Colon (tissue), 2 donors: Measurements from ENCODE around the gene HAPLN3.

Experiments used
- FAIRE-seq: peaks from 2 replicates; lab custom pipeline; 2012; peaks lifted over from hg19 to GRCh38; lab: Jason Lieb, UNC
- donor health status: control.
- donor health status: control.

HAPLN3 gene

DNA sequence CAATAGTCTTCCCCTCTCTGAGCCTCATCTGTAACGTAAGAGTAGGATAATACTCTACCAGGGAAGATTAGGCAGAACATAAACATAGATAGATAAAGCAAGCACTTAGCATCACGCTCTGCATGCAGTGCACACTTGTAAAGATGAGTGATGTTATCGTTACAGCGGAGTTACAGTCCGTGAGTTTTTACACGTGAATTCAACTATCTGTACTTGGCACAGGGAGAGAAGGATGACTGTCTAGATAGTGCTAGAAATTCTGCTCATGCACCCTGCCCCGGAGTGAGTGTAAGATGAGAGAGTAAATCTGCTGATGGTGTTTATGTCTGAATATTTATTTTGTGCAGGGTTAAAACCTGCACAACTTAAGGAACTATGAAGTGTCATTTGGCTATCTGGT, 35.8 kb downstream of the HAPLN3 start:
- FAIRE-seq: no peak

- no peak for FAIRE-seq
Observed at GRCh38 chr15:88858934-88859333, 36.4 kb downstream of the HAPLN3 start.

DNA sequence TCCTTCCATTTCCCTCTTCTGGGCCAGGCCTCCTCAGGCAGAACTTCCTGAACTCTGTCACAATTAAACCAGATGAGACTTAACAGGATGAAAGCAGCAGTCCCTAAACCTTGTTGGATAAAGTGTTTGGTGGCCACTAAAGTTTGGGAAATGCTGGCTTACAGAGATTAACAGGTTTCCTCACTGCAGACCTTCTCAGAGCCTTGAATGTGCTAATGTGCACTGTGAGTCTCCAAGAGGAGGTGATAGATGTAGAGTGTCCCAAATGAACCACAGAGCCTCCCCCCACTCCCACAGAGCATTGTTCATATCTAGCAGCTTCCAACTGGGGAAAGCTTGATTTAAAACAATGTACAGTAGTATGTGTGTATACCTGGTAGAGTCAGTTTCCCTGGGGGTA, 42.9 kb downstream of the HAPLN3 start:
- FAIRE-seq: no peak

GRCh38 chr15:88849376-88850072, 45.8 kb downstream of the HAPLN3 start:
- FAIRE-seq: no peak

DNA sequence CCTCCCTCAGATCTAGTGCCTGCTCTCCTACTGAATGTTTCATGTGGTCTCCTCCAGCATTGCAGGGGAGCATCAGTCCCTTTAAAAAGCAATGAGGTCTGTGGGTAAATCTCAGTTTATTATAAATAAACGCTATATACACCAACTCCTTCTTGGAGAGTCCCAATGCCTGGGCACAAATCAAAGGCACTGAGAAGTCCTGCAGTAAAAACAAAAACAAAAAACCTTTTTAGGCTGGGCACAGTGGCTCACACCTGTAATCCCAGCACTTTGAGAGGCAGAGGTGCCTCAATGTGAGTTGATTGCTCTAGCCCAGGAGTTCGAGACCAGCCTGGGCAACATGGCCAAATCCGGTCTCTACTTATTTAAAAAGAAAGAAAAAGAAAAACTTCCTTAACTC, 47.1 kb downstream of the HAPLN3 start:
- FAIRE-seq: no peak

GRCh38 chr15:88847144-88847543, 48.2 kb downstream of the HAPLN3 start:
- no peak for FAIRE-seq

- no peak for FAIRE-seq
Observed at GRCh38 chr15:88845616-88846015, 49.7 kb downstream of the HAPLN3 start.

DNA sequence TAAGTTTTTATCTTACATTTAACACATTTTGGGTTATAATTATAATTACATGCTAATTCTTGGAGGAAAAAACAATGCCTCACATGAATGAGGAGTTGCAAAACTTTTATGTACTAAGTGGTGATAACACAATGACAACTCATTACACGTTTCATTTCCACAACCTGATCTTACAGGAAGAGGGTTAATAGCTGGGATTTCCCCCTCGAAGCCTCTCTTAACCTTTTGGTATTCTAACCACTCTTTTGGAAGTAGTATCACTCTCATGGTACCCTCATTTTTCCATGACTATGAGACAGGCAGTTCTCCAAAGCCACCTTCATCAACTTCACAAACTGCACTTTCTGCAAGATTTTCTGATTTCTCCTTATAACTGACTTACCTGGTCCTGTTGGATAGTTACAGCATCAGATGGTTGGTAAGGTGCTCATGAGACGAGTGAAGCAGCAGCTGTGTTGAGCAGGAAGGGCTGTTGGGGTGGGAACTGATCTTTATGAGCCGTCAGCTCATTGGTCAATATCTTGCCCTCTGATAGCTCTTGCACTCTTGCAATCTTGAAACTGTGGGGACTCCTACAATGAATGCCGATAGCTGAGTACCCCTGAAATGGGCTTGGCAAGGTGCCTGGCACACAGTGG, 50.5 kb downstream of the HAPLN3 start:
- no peak for FAIRE-seq

- FAIRE-seq: no peak
Observed at GRCh38 chr15:88843334-88843733, 52.0 kb downstream of the HAPLN3 start.

DNA sequence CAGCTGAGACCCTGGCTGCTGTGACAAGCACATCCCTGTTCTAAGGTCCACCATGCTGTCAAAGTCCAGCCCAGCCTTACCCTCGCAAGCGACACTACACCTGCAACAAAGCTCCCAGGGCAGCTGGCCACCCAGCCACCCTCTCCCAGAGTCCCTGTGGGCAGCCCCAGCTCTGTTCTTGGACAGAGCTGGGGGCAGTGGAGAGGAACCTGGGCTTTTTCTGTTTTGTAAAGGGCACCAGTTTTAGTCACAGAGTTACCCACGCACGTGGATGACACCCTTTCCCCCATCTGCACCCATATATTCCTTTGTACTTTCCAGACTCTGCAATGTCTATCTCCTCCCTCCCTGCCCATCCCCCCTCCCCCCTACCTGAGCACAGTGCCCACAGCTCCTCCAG, 53.2 kb downstream of the HAPLN3 start:
- FAIRE-seq: no peak

GRCh38 chr15:88841236-88841635, 54.1 kb downstream of the HAPLN3 start:
- no peak for FAIRE-seq

GRCh38 chr15:88839961-88840360, 55.4 kb downstream of the HAPLN3 start:
- FAIRE-seq: no peak

DNA sequence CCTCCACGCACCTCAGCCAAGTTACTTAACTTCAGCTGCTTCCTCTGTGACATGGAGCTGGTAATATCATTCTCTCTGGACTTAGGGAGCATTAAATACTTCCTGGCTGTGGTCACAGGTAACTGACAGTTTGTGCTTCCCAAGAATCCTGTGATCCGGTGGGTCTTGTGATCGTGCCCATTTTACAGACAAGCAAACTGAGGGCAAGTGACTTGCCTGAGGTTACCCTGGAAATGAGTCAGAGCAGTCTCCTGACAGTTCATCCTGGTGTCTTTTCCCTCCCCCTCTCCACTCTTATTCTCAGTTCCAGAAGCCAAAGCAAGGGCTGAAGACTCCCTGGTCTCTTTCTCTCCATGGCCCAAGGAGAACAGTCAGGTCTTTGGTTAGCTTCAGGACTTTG, 56.2 kb downstream of the HAPLN3 start:
- no peak for FAIRE-seq

DNA sequence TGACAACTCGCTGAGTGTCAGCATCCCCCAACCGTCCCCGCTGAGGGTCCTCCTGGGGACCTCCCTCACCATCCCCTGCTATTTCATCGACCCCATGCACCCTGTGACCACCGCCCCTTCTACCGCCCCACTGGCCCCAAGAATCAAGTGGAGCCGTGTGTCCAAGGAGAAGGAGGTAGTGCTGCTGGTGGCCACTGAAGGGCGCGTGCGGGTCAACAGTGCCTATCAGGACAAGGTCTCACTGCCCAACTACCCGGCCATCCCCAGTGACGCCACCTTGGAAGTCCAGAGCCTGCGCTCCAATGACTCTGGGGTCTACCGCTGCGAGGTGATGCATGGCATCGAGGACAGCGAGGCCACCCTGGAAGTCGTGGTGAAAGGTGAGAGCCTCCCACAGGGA, 56.7 kb downstream of the HAPLN3 start:
- FAIRE-seq: no peak

- FAIRE-seq: no peak
Observed at GRCh38 chr15:88835646-88836045, 59.7 kb downstream of the HAPLN3 start.

GRCh38 chr15:88835119-88835518, 60.2 kb downstream of the HAPLN3 start:
- no peak for FAIRE-seq

- no peak for FAIRE-seq
Observed at GRCh38 chr15:88834211-88834812, 61.0 kb downstream of the HAPLN3 start.

GRCh38 chr15:88833731-88834100, 61.6 kb downstream of the HAPLN3 start:
- no peak for FAIRE-seq

- no peak for FAIRE-seq
Observed at GRCh38 chr15:88832820-88833730, 62.3 kb downstream of the HAPLN3 start.

GRCh38 chr15:88830016-88830415, 65.3 kb downstream of the HAPLN3 start:
- no peak for FAIRE-seq

DNA sequence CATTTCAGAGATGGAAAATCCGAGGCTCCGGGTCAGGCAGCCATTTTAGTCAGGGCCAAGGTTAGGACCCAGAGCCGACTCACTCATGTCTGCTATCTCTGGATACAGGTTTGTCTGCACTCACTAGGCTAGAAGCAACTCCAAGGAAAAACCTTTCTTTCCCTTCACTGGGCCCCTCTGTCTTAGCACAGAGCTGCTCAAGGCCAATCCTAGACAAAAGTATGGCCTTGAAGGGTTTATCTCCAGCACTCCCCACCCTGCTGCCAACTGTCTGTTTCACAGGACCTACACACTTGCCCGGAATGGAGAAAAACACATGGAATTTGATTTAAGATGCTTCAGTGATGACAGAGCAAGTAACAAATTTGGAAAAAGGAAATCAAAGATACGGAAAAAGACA, 66.6 kb downstream of the HAPLN3 start:
- no peak for FAIRE-seq
